Natural killer cell treated with Interleukin-12 subunit alpha and Interleukin-12 subunit beta and Interleukin-15 and Interleukin-18, amount 100 ng/mL, for 72 hours (primary cell): ENCODE measurements around the gene ARL11. TPM values are rescaled to one million over a fixed set of nuclear protein-coding genes. Genes with fewer than 3 reads are reported as not detected.
"Not testable (repeated sequence)": the region's sequence is repeated elsewhere in the genome, so short reads cannot be mapped to it uniquely, and the experiment has no call there.

Experiments
- ATAC-seq, 2 donors: fragments of 150-1000 bp; cut with Tn5 transposase in 1 of 2; sonication (Bioruptor Pico), chemical (Tn5 transposase) in 1 of 2; 2 replicates each; pipeline ENCODE4 v1.10.0; 2021
- DNase-seq: peaks from one replicate; pipeline ENCODE4 v3.0.0; 2022; ENCODE audit warnings: low spot score
- H3K27ac Mint-ChIP-seq, 2 donors: 1 replicate in 1 of 2; 2 replicates in 1 of 2; pipeline ENCODE4 v1.8.0; 2022; ENCODE audit warnings: mixed read lengths in 2 of 2, mild to moderate bottlenecking in 1 of 2, moderate library complexity in 1 of 2
- H3K27me3 Mint-ChIP-seq, 2 donors: 1 replicate in 1 of 2; 2 replicates in 1 of 2; pipeline ENCODE4 v1.8.0; 2022; ENCODE audit warnings: mixed read lengths in 2 of 2
- H3K36me3 Mint-ChIP-seq: one replicate; pipeline ENCODE4 v1.8.0; 2022; ENCODE audit warnings: mixed read lengths
- H3K4me1 Mint-ChIP-seq, 2 donors: 1 replicate in 1 of 2; 2 replicates in 1 of 2; pipeline ENCODE4 v1.8.0; 2022; ENCODE audit warnings: low read depth in 2 of 2, mixed read lengths in 2 of 2, mild to moderate bottlenecking in 1 of 2
- H3K4me3 Mint-ChIP-seq: one replicate; pipeline ENCODE4 v1.8.0; 2022; ENCODE audit warnings: mixed read lengths
- H3K9me3 Mint-ChIP-seq: 2 replicates; pipeline ENCODE4 v1.8.0; 2022; ENCODE audit warnings: mixed read lengths
- total RNA-seq, 2 donors: library from RNA; stranded (reverse); gene quantifications; one replicate each; pipeline ENCODE4 v1.2.3, GENCODE V29; 2022

ARL11 gene
- total RNA-seq, 2 donors from 2014 or later, result 0.48 to 0.50 TPM

GRCh38 chr13:49602005-49602404 lies 26.3 kb upstream of the ARL11 start:
- Mint-ChIP-seq H3K36me3 (no peaks in the 10 kb centered on the region), H3K4me3 (no peak overlapping the region), H3K4me1 (peaks cover 4% of the 10 kb centered on the region in 2 donors), H3K9me3 (no peaks in the 10 kb centered on the region), H3K27ac (no peak overlapping the region), H3K27me3 (no peaks in the 10 kb centered on the region)
- ATAC-seq, result no peak
- DNase-seq, result no peak

- not testable (repeated sequence) for DNase-seq, H3K27ac Mint-ChIP-seq, H3K27me3 Mint-ChIP-seq, H3K9me3 Mint-ChIP-seq, ATAC-seq, H3K4me1 Mint-ChIP-seq, H3K4me3 Mint-ChIP-seq, H3K36me3 Mint-ChIP-seq
Observed at GRCh38 chr13:49602615-49603014, 25.7 kb upstream of the ARL11 start.

GRCh38 chr13:49604570-49604969 lies 23.7 kb upstream of the ARL11 start:
- Mint-ChIP-seq H3K36me3 (no peaks in the 10 kb centered on the region), H3K27ac (no peak overlapping the region), H3K27me3 (no peaks in the 10 kb centered on the region), H3K9me3 (no peaks in the 10 kb centered on the region), H3K4me3 (no peak overlapping the region), H3K4me1 (peaks cover 5 to 6% of the 10 kb centered on the region in 2 donors)
- no peak for DNase-seq
- no peak for ATAC-seq

- no peaks in the 10 kb centered on the region for H3K9me3 Mint-ChIP-seq
- peaks cover 5 to 6% of the 10 kb centered on the region in 2 donors for H3K4me1 Mint-ChIP-seq
- ATAC-seq (peak; percentile 88 to 94), DNase-seq (peak; percentile 76)
- H3K27me3 Mint-ChIP-seq, result no peaks in the 10 kb centered on the region
- H3K27ac Mint-ChIP-seq, result peak overlapping the region; percentile 43 to 71
- H3K4me3 Mint-ChIP-seq, result peak overlapping the region; percentile 80
- no peaks in the 10 kb centered on the region for H3K36me3 Mint-ChIP-seq
Observed at GRCh38 chr13:49606747-49607648, 21.3 kb upstream of the ARL11 start.

GRCh38 chr13:49607761-49608160 lies 20.5 kb upstream of the ARL11 start:
- Mint-ChIP-seq H3K36me3 (no peaks in the 10 kb centered on the region), H3K4me3 (no peak overlapping the region), H3K9me3 (no peaks in the 10 kb centered on the region), H3K27me3 (no peaks in the 10 kb centered on the region), H3K4me1 (peaks cover 5 to 6% of the 10 kb centered on the region in 2 donors), H3K27ac (no peak overlapping the region)
- no peak for ATAC-seq
- DNase-seq, result no peak

- DNase-seq, result no peak
- no peaks in the 10 kb centered on the region for H3K9me3 Mint-ChIP-seq
- peaks cover 5 to 6% of the 10 kb centered on the region in 2 donors for H3K4me1 Mint-ChIP-seq
- no peak overlapping the region for H3K4me3 Mint-ChIP-seq
- no peaks in the 10 kb centered on the region for H3K36me3 Mint-ChIP-seq
- no peak overlapping the region for H3K27ac Mint-ChIP-seq
- no peak for ATAC-seq
- no peaks in the 10 kb centered on the region for H3K27me3 Mint-ChIP-seq
Observed at GRCh38 chr13:49608651-49609331, 19.5 kb upstream of the ARL11 start.

GRCh38 chr13:49610176-49610575 lies 18.1 kb upstream of the ARL11 start:
- no peak for DNase-seq
- no peak overlapping the region for H3K4me3 Mint-ChIP-seq
- no peaks in the 10 kb centered on the region for H3K27me3 Mint-ChIP-seq
- H3K36me3 Mint-ChIP-seq, result no peaks in the 10 kb centered on the region
- no peaks in the 10 kb centered on the region for H3K9me3 Mint-ChIP-seq
- ATAC-seq, result no peak
- no peak overlapping the region for H3K27ac Mint-ChIP-seq
- peaks cover 5 to 6% of the 10 kb centered on the region in 2 donors for H3K4me1 Mint-ChIP-seq

GRCh38 chr13:49612042-49612441 lies 16.3 kb upstream of the ARL11 start:
- not testable (repeated sequence) for H3K27ac Mint-ChIP-seq

GRCh38 chr13:49615836-49616675 lies 12.3 kb upstream of the ARL11 start:
- no peak for DNase-seq
- no peaks in the 10 kb centered on the region for H3K4me1 Mint-ChIP-seq
- H3K4me3 Mint-ChIP-seq, result no peak overlapping the region
- no peaks in the 10 kb centered on the region for H3K9me3 Mint-ChIP-seq
- ATAC-seq, result no peak
- no peaks in the 10 kb centered on the region for H3K27me3 Mint-ChIP-seq
- H3K36me3 Mint-ChIP-seq, result no peaks in the 10 kb centered on the region
- no peak overlapping the region for H3K27ac Mint-ChIP-seq

More at GRCh38 chr13:49612042-49612441, 16.3 kb upstream of the ARL11 start:
- H3K36me3 Mint-ChIP-seq, H3K9me3 Mint-ChIP-seq, H3K4me1 Mint-ChIP-seq, DNase-seq, H3K27me3 Mint-ChIP-seq, H3K4me3 Mint-ChIP-seq, ATAC-seq: not testable (repeated sequence)

- Mint-ChIP-seq H3K27me3 (no peaks in the 10 kb centered on the region), H3K9me3 (no peaks in the 10 kb centered on the region), H3K36me3 (no peaks in the 10 kb centered on the region), H3K4me1 (no peaks in the 10 kb centered on the region), H3K27ac (no peak overlapping the region), H3K4me3 (no peak overlapping the region)
- no peak for DNase-seq
- ATAC-seq, result no peak
Observed at GRCh38 chr13:49616676-49617065, 11.6 kb upstream of the ARL11 start.

GRCh38 chr13:49620170-49620621 lies 8.1 kb upstream of the ARL11 start:
- Mint-ChIP-seq H3K9me3 (no peaks in the 10 kb centered on the region), H3K27me3 (no peaks in the 10 kb centered on the region), H3K36me3 (no peaks in the 10 kb centered on the region), H3K4me1 (no peaks in the 10 kb centered on the region), H3K4me3 (no peak overlapping the region), H3K27ac (no peak overlapping the region)
- no peak for ATAC-seq
- no peak for DNase-seq

GRCh38 chr13:49622174-49622946 lies 5.9 kb upstream of the ARL11 start:
- DNase-seq, result no peak
- Mint-ChIP-seq H3K36me3 (no peaks in the 10 kb centered on the region), H3K4me1 (no peaks in the 10 kb centered on the region), H3K4me3 (no peak overlapping the region), H3K27ac (no peak overlapping the region), H3K27me3 (no peaks in the 10 kb centered on the region), H3K9me3 (no peaks in the 10 kb centered on the region)
- peak in 1 of 2 donors; percentile 36 for ATAC-seq

GRCh38 chr13:49624229-49624628 lies 4.1 kb upstream of the ARL11 start:
- no peaks in the 10 kb centered on the region for H3K27me3 Mint-ChIP-seq
- no peak overlapping the region for H3K4me3 Mint-ChIP-seq
- peaks cover 0 to 8% of the 10 kb centered on the region in 2 donors for H3K4me1 Mint-ChIP-seq
- H3K27ac Mint-ChIP-seq, result no peak overlapping the region
- no peaks in the 10 kb centered on the region for H3K9me3 Mint-ChIP-seq
- no peaks in the 10 kb centered on the region for H3K36me3 Mint-ChIP-seq
- no peak for ATAC-seq
- DNase-seq, result no peak
